Measurements from ENCODE around the gene TUBGCP6.

Gene TUBGCP6

GRCh38 chr22:50259302-50259701 lies 14.5 kb upstream of the TUBGCP6 start:
- Histone ChIP-seq H3K4me3 (ENCODE audit: low read depth, low read length) (no peak overlapping the region), H3K36me3 (peaks cover 27% of the 10 kb centered on the region), H3K4me1 (peaks cover 10% of the 10 kb centered on the region), H3K9me3 (no peaks in the 10 kb centered on the region), H3K27me3 (no peaks in the 10 kb centered on the region)
- TF ChIP-seq, protein P1, sequence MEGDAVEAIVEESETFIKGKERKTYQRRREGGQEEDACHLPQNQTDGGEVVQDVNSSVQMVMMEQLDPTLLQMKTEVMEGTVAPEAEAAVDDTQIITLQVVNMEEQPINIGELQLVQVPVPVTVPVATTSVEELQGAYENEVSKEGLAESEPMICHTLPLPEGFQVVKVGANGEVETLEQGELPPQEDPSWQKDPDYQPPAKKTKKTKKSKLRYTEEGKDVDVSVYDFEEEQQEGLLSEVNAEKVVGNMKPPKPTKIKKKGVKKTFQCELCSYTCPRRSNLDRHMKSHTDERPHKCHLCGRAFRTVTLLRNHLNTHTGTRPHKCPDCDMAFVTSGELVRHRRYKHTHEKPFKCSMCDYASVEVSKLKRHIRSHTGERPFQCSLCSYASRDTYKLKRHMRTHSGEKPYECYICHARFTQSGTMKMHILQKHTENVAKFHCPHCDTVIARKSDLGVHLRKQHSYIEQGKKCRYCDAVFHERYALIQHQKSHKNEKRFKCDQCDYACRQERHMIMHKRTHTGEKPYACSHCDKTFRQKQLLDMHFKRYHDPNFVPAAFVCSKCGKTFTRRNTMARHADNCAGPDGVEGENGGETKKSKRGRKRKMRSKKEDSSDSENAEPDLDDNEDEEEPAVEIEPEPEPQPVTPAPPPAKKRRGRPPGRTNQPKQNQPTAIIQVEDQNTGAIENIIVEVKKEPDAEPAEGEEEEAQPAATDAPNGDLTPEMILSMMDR (IDR thresholded peaks at IDR 0.05; ENCODE audit: low read depth, low read length): no peak
- no peak for DNase-seq

- Histone ChIP-seq H3K9me3 (no peaks in the 10 kb centered on the region), H3K4me1 (peaks cover 10% of the 10 kb centered on the region), H3K4me3 (ENCODE audit: low read depth, low read length) (no peak overlapping the region), H3K27me3 (no peaks in the 10 kb centered on the region), H3K36me3 (peaks cover 31% of the 10 kb centered on the region)
- TF ChIP-seq, protein P1 (IDR thresholded peaks at IDR 0.05; ENCODE audit: low read depth, low read length): no peak
- no peak for DNase-seq
These were observed 13.8 kb upstream of the TUBGCP6 start for GRCh38 chr22:50258361-50259292.

DNA sequence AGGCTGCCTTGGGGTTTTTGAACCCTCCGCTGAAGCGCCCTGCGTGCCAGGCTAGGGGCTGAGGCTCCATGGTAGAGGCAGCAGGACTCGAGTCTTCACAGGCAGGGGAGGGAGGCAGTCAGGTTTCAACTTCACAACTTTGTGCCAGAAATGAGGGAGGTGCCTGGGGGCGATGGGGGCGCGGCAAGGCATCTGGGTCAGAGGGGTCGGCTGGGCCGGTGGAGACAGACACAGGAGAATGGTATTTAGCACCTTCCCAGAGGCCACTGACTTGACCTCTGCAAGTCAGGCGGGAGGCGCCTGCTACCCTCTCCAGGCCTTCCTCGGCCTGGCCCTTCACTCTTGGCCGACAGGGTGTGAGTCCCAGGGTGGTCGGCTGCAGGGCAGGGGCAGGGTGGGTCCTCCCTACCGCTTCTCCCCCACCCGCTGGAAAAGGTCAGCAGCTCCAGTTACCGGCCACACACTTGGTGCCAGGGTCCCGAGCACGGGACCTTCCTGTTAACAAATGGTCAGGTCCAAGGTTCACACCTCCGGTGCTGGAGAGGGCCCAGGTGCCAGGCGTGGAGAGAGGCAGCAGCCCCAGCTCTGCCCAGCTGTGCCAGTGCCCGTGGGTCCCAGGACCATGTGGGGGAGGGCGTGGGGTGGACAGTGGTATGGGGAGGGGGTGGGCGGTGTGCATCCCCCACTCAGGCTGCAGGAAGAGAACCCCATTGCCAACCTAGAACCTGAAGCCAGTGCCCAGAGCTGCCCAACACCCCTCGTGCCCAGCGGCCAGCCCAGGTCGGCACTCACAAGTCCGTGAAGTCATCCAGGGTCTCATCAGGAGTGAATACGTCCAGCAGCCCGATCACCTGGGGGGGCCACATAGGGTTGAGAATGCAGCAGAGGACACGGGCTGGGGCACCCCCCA lies 12.9 kb upstream of the TUBGCP6 start:
- DNase-seq: no peak
- Histone ChIP-seq H3K4me1 (peaks cover 5% of the 10 kb centered on the region), H3K36me3 (peaks cover 36% of the 10 kb centered on the region), H3K4me3 (ENCODE audit: low read depth, low read length) (no peak overlapping the region), H3K27me3 (no peaks in the 10 kb centered on the region), H3K9me3 (no peaks in the 10 kb centered on the region)
- TF ChIP-seq, protein P1 (IDR thresholded peaks at IDR 0.05; ENCODE audit: low read depth, low read length): no peak

GRCh38 chr22:50257041-50257440 lies 12.2 kb upstream of the TUBGCP6 start:
- H3K27me3 ChIP-seq: no peaks in the 10 kb centered on the region
- TF ChIP-seq, protein P1 (IDR thresholded peaks at IDR 0.05; ENCODE audit: low read depth, low read length): no peak
- H3K36me3 ChIP-seq: peaks cover 36% of the 10 kb centered on the region
- no peak overlapping the region for H3K4me3 ChIP-seq (ENCODE audit: low read depth, low read length)
- DNase-seq: no peak
- no peaks in the 10 kb centered on the region for H3K9me3 ChIP-seq
- peaks cover under 1% of the 10 kb centered on the region for H3K4me1 ChIP-seq

- TF ChIP-seq, protein P1 (IDR thresholded peaks at IDR 0.05; ENCODE audit: low read depth, low read length): no peak
These were observed 11.5 kb upstream of the TUBGCP6 start for GRCh38 chr22:50256258-50256862.

More at GRCh38 chr22:50256258-50256862, 11.5 kb upstream of the TUBGCP6 start:
- no peaks in the 10 kb centered on the region for H3K9me3 ChIP-seq
- H3K4me3 ChIP-seq (ENCODE audit: low read depth, low read length): no peak overlapping the region
- 0 out of 2 replicates have a peak, but pooled peaks cover 2% of the 10 kb centered on the region for H3K4me1 ChIP-seq
- H3K27me3 ChIP-seq: no peaks in the 10 kb centered on the region
- no peak for DNase-seq
- H3K36me3 ChIP-seq: peaks cover 36% of the 10 kb centered on the region

All from BE2C (cell line).